PC-3 (cell line): ENCODE measurements around the gene ST3GAL3. TPM values are rescaled to one million over a fixed set of nuclear protein-coding genes. Genes with fewer than 3 reads are reported as not detected.

Experiments used
- ATAC-seq: fragments of 200-7000 bp; cut with Tn5 transposase; 2 replicates; pipeline ENCODE4 v1.9.1; 2020; ENCODE audit warnings: mild to moderate bottlenecking, moderate library complexity
- BruUV-seq: library from RNA; stranded (reverse); fragments of 400-500 nt; replicated peaks from 2 replicates; lab custom pipeline; 2021; lab: Mats Ljungman, UMichigan
- CTCF ChIA-PET: fragments of 300-600 bp; sonication (Branson Sonifier 250); formaldehyde crosslinking; loops from one replicate; lab custom pipeline; 2022; ENCODE audit warnings: antibody characterized with exemption; lab: Charles Lee
- POLR2A ChIA-PET: fragments of 300-600 bp; sonication (Branson Sonifier 250); formaldehyde crosslinking; loops from one replicate; lab custom pipeline; 2022; ENCODE audit warnings: antibody characterized with exemption; ENCODE audit not compliant: unreplicated experiment; lab: Charles Lee
- DNase-seq: peaks from one replicate; pipeline ENCODE4 v3.0.0-alpha.2; 2015
- H2AFZ ChIP-seq: fragments of 300-600 bp; sonication (generic); 2 replicates; pipeline ENCODE4 v1.6.0; 2016; ENCODE audit warnings: antibody characterized with exemption, low read length
- H3F3A ChIP-seq: fragments of 300-600 bp; sonication (generic); one replicate; pipeline ENCODE4 v1.6.0; 2017; ENCODE audit warnings: antibody characterized with exemption, low read length, control low read depth, mild to moderate bottlenecking; ENCODE audit not compliant: unreplicated experiment
- H3K27ac ChIP-seq: fragments of 300-600 bp; sonication (generic); 2 replicates; pipeline ENCODE4 v1.5.1; 2016; ENCODE audit warnings: mild to moderate bottlenecking, low read length
- H3K27me3 ChIP-seq: fragments of 300-600 bp; sonication (generic); 2 replicates; pipeline ENCODE4 v1.6.1; 2016; ENCODE audit warnings: low read length, mixed read lengths
- H3K36me3 ChIP-seq: fragments of 300-600 bp; sonication (generic); 2 replicates; pipeline ENCODE4 v1.6.1; 2016; ENCODE audit warnings: low read depth, mixed run types, low read length, mixed read lengths
- H3K4me1 ChIP-seq: fragments of 300-600 bp; sonication (generic); 2 replicates; pipeline ENCODE4 v1.5.1; 2016; ENCODE audit warnings: low read length; ENCODE audit not compliant: insufficient read depth
- H3K4me2 ChIP-seq: fragments of 300-600 bp; sonication (generic); 2 replicates; pipeline ENCODE4 v1.6.0; 2016; ENCODE audit warnings: low read length
- H3K4me3 ChIP-seq: fragments of 300-600 bp; sonication (generic); 2 replicates; pipeline ENCODE4 v1.5.1; 2016; ENCODE audit warnings: mild to moderate bottlenecking, low read length, mixed read lengths
- H3K79me2 ChIP-seq: fragments of 300-600 bp; sonication (generic); 2 replicates; pipeline ENCODE4 v1.6.1; 2017; ENCODE audit warnings: low read length, mixed read lengths
- H3K9ac ChIP-seq: fragments of 300-600 bp; sonication (generic); 2 replicates; pipeline ENCODE4 v1.6.0; 2016; ENCODE audit warnings: mild to moderate bottlenecking, low read length
- H3K9me2 ChIP-seq: fragments of 300-600 bp; sonication (generic); replicated peaks from 2 replicates; pipeline ENCODE4 v1.6.1; 2016; ENCODE audit warnings: mixed run types, low read length, mixed read lengths
- H3K9me3 ChIP-seq: fragments of 300-600 bp; sonication (generic); 2 replicates; pipeline ENCODE4 v1.6.1; 2016; ENCODE audit warnings: low read length, mixed read lengths
- H4K20me1 ChIP-seq: fragments of 300-600 bp; sonication (generic); 2 replicates; pipeline ENCODE4 v1.6.1; 2016; ENCODE audit warnings: low read length, mixed read lengths
- CTCF ChIP-seq: fragments of 300-600 bp; sonication (generic); conservative IDR thresholded peaks from 2 replicates; pipeline ENCODE4 v1.5.1; 2017; ENCODE audit warnings: antibody characterized with exemption, low read depth, mild to moderate bottlenecking, low read length
- EZH2 ChIP-seq: fragments of 300-600 bp; sonication (generic); IDR thresholded peaks from one replicate; pipeline ENCODE4 v1.6.1; 2017; ENCODE audit warnings: antibody characterized with exemption, mild to moderate bottlenecking, low read length; ENCODE audit not compliant: unreplicated experiment
- EZH2phosphoT487 ChIP-seq: fragments of 300-600 bp; sonication (generic); IDR thresholded peaks from 2 replicates; pipeline ENCODE4 v1.6.1; 2018; ENCODE audit warnings: mild to moderate bottlenecking, antibody characterized with exemption, low read length, borderline replicate concordance
- intact Hi-C: fragments of 100-400 bp; cut with micrococcal nuclease; formaldehyde crosslinking; loops from 2 replicates; pipeline ENCODE4 v1.9.0; 2023
- total RNA-seq: library from RNA; depleted of rRNA; stranded (reverse); fragments of >200 nt; gene quantifications from 2 replicates; pipeline ENCODE4 v1.2.3, GENCODE V29; 2014

ST3GAL3 gene
- total RNA-seq, 1 experiment from 2014 or later = 9.0 TPM

GRCh38 chr1:43736819-43737218, 29.5 kb downstream of the ST3GAL3 start:
- Histone ChIP-seq H3K4me3 (no peak overlapping the region), H3F3A (no peaks in the 10 kb centered on the region), H2AFZ (no peak overlapping the region), H3K79me2 (no peaks in the 10 kb centered on the region), H3K27ac (no peak overlapping the region), H4K20me1 (no peaks in the 10 kb centered on the region), H3K36me3 (no peaks in the 10 kb centered on the region), H3K27me3 (no peaks in the 10 kb centered on the region), H3K9ac (no peak overlapping the region), H3K4me1 (no peaks in the 10 kb centered on the region), H3K9me2 (no peaks in the 10 kb centered on the region), H3K9me3 (no peaks in the 10 kb centered on the region), H3K4me2 (no peak overlapping the region)
- TF ChIP-seq CTCF = no peak
- TF ChIP-seq EZH2phosphoT487 = no peak
- TF ChIP-seq EZH2 = no peak
- intact Hi-C loops = no loop called here
- ChIA-PET CTCF (no interaction called here), POLR2A (no interaction called here)
- DNase-seq = no peak
- no peak for ATAC-seq
- BruUV-seq = no TSS peak

GRCh38 chr1:43742026-43742425, 34.7 kb downstream of the ST3GAL3 start:
- no peak overlapping the region for H3K4me2 ChIP-seq
- ChIA-PET CTCF (no interaction called here), POLR2A (no interaction called here)
- H4K20me1 ChIP-seq = no peaks in the 10 kb centered on the region
- no peaks in the 10 kb centered on the region for H3K36me3 ChIP-seq
- no peaks in the 10 kb centered on the region for H3K9me3 ChIP-seq
- TF ChIP-seq CTCF = no peak
- TF ChIP-seq EZH2 = no peak
- no peak for TF ChIP-seq EZH2phosphoT487
- BruUV-seq = no TSS peak
- no peak overlapping the region for H2AFZ ChIP-seq
- no peaks in the 10 kb centered on the region for H3F3A ChIP-seq
- no peak overlapping the region for H3K9ac ChIP-seq
- no peak overlapping the region for H3K4me3 ChIP-seq
- ATAC-seq (no peak), DNase-seq (no peak)
- no peaks in the 10 kb centered on the region for H3K79me2 ChIP-seq
- H3K27me3 ChIP-seq = no peaks in the 10 kb centered on the region
- no peaks in the 10 kb centered on the region for H3K4me1 ChIP-seq
- intact Hi-C loops = no loop called here
- H3K9me2 ChIP-seq = no peaks in the 10 kb centered on the region
- no peak overlapping the region for H3K27ac ChIP-seq

GRCh38 chr1:43743206-43743605, 35.9 kb downstream of the ST3GAL3 start:
- no peak overlapping the region for H3K4me2 ChIP-seq
- no peaks in the 10 kb centered on the region for H3K79me2 ChIP-seq
- H3F3A ChIP-seq = no peaks in the 10 kb centered on the region
- H3K9ac ChIP-seq = no peak overlapping the region
- H2AFZ ChIP-seq = no peak overlapping the region
- H3K27me3 ChIP-seq = no peaks in the 10 kb centered on the region
- no peaks in the 10 kb centered on the region for H3K9me3 ChIP-seq
- intact Hi-C loops = no loop called here
- no peaks in the 10 kb centered on the region for H3K36me3 ChIP-seq
- no TSS peak for BruUV-seq
- H3K9me2 ChIP-seq = no peaks in the 10 kb centered on the region
- no peak overlapping the region for H3K27ac ChIP-seq
- no peaks in the 10 kb centered on the region for H4K20me1 ChIP-seq
- H3K4me1 ChIP-seq = peaks cover 4% of the 10 kb centered on the region
- TF ChIP-seq EZH2phosphoT487 (no peak), EZH2 (no peak), CTCF (no peak)
- ATAC-seq (no peak), DNase-seq (no peak)
- CTCF ChIA-PET = no interaction called here
- H3K4me3 ChIP-seq = no peak overlapping the region
- POLR2A ChIA-PET = no interaction called here
